KMS-11 (cell line): ENCODE results near the gene TIMP3.

Experiments used
- H2AFZ ChIP-seq: fragments of 200-600 bp; sonication (generic); 2 replicates; pipeline ENCODE4 v1.6.1; 2016; ENCODE audit warnings: antibody characterized with exemption, mixed run types, low read depth
- H3K27ac ChIP-seq: fragments of 200-600 bp; sonication (generic); 2 replicates; pipeline ENCODE4 v1.6.1; 2016; ENCODE audit warnings: mild to moderate bottlenecking, mixed run types
- H3K27me3 ChIP-seq: fragments of 200-600 bp; sonication (generic); 2 replicates; pipeline ENCODE4 v1.6.1; 2017; ENCODE audit warnings: mild to moderate bottlenecking, low read depth, mixed run types, moderate library complexity; ENCODE audit not compliant: insufficient read depth
- H3K36me3 ChIP-seq: fragments of 200-600 bp; sonication (generic); 2 replicates; pipeline ENCODE4 v1.6.1; 2017; ENCODE audit warnings: mild to moderate bottlenecking, mixed run types; ENCODE audit not compliant: insufficient read depth
- H3K4me1 ChIP-seq: fragments of 200-600 bp; sonication (generic); 2 replicates; pipeline ENCODE4 v1.6.1; 2016; ENCODE audit warnings: mild to moderate bottlenecking, low read depth, mixed run types; ENCODE audit not compliant: poor library complexity, severe bottlenecking
- H3K4me2 ChIP-seq: fragments of 200-600 bp; sonication (generic); 2 replicates; pipeline ENCODE4 v1.7.0; 2016; ENCODE audit warnings: mild to moderate bottlenecking, mixed run types
- H3K4me3 ChIP-seq: fragments of 200-600 bp; sonication (generic); IDR thresholded peaks from 2 replicates; pipeline ENCODE4 v1.6.1; 2017; ENCODE audit warnings: low read depth, low read length, mixed read lengths; ENCODE audit not compliant: insufficient read depth
- H3K79me2 ChIP-seq: fragments of 200-600 bp; sonication (generic); 2 replicates; pipeline ENCODE4 v1.6.1; 2016; ENCODE audit warnings: low read depth, mixed run types; ENCODE audit not compliant: insufficient read depth
- H3K9ac ChIP-seq: fragments of 200-600 bp; sonication (generic); 2 replicates; pipeline ENCODE4 v1.6.1; 2016; ENCODE audit warnings: mild to moderate bottlenecking, mixed run types
- H4K20me1 ChIP-seq: fragments of 200-600 bp; sonication (generic); 2 replicates; pipeline ENCODE4 v1.6.1; 2016; ENCODE audit warnings: mild to moderate bottlenecking, mixed run types; ENCODE audit not compliant: insufficient read depth
- TF ChIP-seq, protein P1 (sequence below): fragments of 200-600 bp; sonication (generic); conservative IDR thresholded peaks from 2 replicates; pipeline ENCODE4 v1.6.1; 2017; ENCODE audit warnings: low read depth, mild to moderate bottlenecking, antibody characterized with exemption, low read length, moderate library complexity, mixed read lengths

Gene TIMP3

DNA sequence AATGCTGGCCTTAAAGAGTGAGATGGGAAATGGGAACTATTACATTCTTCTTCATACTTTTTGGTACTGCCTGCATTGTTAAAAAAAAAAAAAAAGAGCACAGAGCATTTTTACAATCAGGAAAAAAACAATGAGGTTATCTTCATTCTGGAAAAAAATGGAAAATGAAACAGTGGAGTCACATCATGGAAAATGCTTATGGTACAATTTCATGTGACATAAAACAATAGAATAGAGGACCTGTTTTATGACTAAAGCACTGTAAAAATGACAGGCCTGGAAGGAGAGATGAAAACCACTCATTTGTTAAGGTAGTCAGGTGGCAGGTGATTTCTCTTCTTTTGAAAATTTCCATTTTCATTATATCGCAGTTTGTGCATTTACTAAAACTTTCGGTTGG is 75.0 kb downstream of the TIMP3 start:
- H2AFZ ChIP-seq: no peak overlapping the region
- no peaks in the 10 kb centered on the region for H3K36me3 ChIP-seq
- no peak overlapping the region for H3K9ac ChIP-seq
- TF ChIP-seq, protein P1, sequence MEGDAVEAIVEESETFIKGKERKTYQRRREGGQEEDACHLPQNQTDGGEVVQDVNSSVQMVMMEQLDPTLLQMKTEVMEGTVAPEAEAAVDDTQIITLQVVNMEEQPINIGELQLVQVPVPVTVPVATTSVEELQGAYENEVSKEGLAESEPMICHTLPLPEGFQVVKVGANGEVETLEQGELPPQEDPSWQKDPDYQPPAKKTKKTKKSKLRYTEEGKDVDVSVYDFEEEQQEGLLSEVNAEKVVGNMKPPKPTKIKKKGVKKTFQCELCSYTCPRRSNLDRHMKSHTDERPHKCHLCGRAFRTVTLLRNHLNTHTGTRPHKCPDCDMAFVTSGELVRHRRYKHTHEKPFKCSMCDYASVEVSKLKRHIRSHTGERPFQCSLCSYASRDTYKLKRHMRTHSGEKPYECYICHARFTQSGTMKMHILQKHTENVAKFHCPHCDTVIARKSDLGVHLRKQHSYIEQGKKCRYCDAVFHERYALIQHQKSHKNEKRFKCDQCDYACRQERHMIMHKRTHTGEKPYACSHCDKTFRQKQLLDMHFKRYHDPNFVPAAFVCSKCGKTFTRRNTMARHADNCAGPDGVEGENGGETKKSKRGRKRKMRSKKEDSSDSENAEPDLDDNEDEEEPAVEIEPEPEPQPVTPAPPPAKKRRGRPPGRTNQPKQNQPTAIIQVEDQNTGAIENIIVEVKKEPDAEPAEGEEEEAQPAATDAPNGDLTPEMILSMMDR: no peak
- H3K79me2 ChIP-seq: no peaks in the 10 kb centered on the region
- no peaks in the 10 kb centered on the region for H3K4me1 ChIP-seq
- H3K27ac ChIP-seq: no peak overlapping the region
- H3K4me3 ChIP-seq: no peak overlapping the region
- H3K27me3 ChIP-seq: no peaks in the 10 kb centered on the region
- H3K4me2 ChIP-seq: no peak overlapping the region
- H4K20me1 ChIP-seq: no peaks in the 10 kb centered on the region

DNA sequence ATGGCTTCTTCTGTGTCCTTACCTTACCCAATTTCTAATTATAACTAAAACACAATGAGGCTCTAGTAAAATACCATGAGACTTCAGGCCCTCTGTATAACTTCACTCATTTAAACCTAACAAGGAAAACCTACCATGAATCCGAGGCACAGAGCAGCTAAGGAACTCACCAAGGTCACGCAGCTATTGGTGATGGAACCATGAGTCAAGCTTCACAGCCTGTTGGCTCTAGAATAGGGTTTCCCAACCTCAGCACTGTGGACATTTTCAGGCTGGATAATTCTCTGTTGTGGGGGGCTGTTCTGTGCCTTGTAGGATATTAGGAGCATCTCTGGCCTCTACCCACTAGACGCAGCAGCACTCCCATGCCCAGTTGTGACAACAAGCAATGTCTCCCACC is 75.7 kb downstream of the TIMP3 start:
- Histone ChIP-seq H3K4me3 (no peak overlapping the region), H3K9ac (no peak overlapping the region), H3K4me2 (no peak overlapping the region), H3K4me1 (no peaks in the 10 kb centered on the region), H3K36me3 (no peaks in the 10 kb centered on the region), H4K20me1 (no peaks in the 10 kb centered on the region), H3K27ac (no peak overlapping the region), H3K79me2 (no peaks in the 10 kb centered on the region), H2AFZ (no peak overlapping the region), H3K27me3 (no peaks in the 10 kb centered on the region)
- TF ChIP-seq, protein P1: no peak

DNA sequence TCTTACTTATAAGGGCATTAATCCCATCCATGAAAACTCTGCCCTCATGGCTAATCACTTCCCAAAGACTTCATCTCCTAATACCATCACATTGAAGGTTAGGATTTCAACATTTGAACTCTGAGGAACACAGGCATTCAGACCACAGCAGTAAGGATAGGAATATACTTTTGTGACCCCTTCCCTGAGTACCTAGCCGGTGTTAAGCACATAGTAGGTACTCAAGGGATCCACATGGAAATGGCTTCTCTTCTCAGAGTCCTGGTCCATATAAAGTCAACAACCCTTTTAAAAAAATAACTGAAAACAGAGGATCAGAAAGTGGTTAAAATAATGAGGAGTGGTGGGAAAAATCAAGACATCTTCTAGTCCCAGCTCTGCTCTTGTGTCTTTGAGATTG is 78.0 kb downstream of the TIMP3 start:
- TF ChIP-seq, protein P1: no peak
- Histone ChIP-seq H3K9ac (no peak overlapping the region), H3K27me3 (no peaks in the 10 kb centered on the region), H3K4me3 (no peak overlapping the region), H2AFZ (no peak overlapping the region), H3K4me1 (no peaks in the 10 kb centered on the region), H3K36me3 (no peaks in the 10 kb centered on the region), H3K4me2 (no peak overlapping the region), H4K20me1 (no peaks in the 10 kb centered on the region), H3K27ac (no peak overlapping the region), H3K79me2 (no peaks in the 10 kb centered on the region)

DNA sequence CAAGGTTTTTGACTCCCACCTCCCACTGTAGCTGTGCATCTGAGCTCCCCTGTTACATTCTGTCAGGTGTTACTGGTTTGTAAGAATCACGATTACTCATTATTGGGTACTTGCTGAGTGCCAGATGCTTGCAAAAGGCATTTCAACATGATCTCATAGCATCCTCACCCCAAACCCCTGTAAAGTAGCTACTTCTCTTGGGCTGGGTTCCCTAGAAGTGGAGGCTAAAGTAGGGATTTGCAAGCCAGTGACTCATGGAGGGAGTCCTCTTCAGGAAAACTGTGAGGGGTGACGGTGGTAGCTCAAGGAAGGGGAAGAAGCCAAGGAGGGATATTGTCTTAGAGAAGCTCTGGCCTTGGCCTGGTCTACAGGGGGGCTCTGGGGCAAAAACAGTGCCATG is 78.6 kb downstream of the TIMP3 start:
- H2AFZ ChIP-seq: no peak overlapping the region
- H3K36me3 ChIP-seq: no peaks in the 10 kb centered on the region
- H3K4me3 ChIP-seq: no peak overlapping the region
- H4K20me1 ChIP-seq: no peaks in the 10 kb centered on the region
- no peaks in the 10 kb centered on the region for H3K4me1 ChIP-seq
- H3K27me3 ChIP-seq: no peaks in the 10 kb centered on the region
- no peak overlapping the region for H3K9ac ChIP-seq
- H3K27ac ChIP-seq: no peak overlapping the region
- no peaks in the 10 kb centered on the region for H3K79me2 ChIP-seq
- TF ChIP-seq, protein P1: no peak
- H3K4me2 ChIP-seq: no peak overlapping the region

DNA sequence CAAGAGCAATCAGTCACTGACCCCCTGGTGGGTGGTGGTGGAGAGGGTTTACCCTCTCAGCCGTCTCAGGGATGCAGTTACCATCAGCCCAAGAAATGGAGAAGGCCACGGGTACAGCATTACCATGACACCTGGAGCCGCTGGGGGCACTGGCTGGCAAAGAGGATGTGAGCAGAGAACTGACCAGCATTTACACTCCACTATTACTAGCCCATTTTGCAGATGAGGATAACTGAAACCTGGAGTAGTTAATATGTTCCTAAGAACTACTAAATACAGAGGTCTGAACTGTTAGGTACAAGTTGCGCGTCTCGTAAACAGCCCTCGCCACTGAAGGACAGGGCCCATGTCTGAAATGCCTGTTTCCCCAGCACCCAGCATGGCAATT is 79.0 kb downstream of the TIMP3 start:
- H3K36me3 ChIP-seq: no peaks in the 10 kb centered on the region
- no peak overlapping the region for H3K9ac ChIP-seq
- TF ChIP-seq, protein P1: no peak
- no peak overlapping the region for H3K4me3 ChIP-seq
- H3K27ac ChIP-seq: no peak overlapping the region
- no peaks in the 10 kb centered on the region for H3K4me1 ChIP-seq
- H3K4me2 ChIP-seq: no peak overlapping the region
- no peaks in the 10 kb centered on the region for H3K79me2 ChIP-seq
- H4K20me1 ChIP-seq: no peaks in the 10 kb centered on the region
- H3K27me3 ChIP-seq: no peaks in the 10 kb centered on the region
- no peak overlapping the region for H2AFZ ChIP-seq
